ENCODE measurements around the gene PIGN.

Gene PIGN

GRCh38 chr18:62009521-62009920 lies 177.3 kb downstream of the PIGN start:
- DNase-seq (ENCODE audit: low spot score), result no peak

- no peak for DNase-seq (ENCODE audit: low spot score)
Measured at GRCh38 chr18:62001396-62001795, 185.5 kb downstream of the PIGN start.

GRCh38 chr18:61998957-61999356 lies 187.9 kb downstream of the PIGN start:
- DNase-seq (ENCODE audit: low spot score), result no peak

GRCh38 chr18:61998335-61998734 lies 188.5 kb downstream of the PIGN start:
- no peak for DNase-seq (ENCODE audit: low spot score)

- DNase-seq (ENCODE audit: low spot score), result no peak
Measured at GRCh38 chr18:61995618-61996017, 191.2 kb downstream of the PIGN start.

DNA sequence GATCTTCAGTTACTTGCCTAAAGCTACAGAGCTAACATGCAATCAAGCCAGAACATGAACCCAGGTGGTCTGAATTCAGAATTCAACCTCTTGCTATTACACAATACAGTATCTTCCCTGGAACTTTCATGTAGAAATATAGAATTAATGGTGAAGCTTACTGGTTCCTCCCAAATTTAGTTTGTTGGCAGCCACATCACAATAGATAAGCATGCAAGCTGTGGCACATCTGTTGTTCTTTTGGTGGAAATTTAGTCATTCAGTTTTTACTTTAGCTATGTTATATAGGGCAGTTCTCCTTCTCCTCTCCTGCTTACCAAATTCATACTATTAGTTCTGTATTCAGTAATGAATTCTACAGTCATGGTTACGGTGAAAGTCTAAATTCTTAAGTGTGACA lies 193.0 kb downstream of the PIGN start:
- no peak for DNase-seq (ENCODE audit: low spot score)

- no peak for DNase-seq (ENCODE audit: low spot score)
Measured at GRCh38 chr18:61992923-61993322, 193.9 kb downstream of the PIGN start.

- DNase-seq (ENCODE audit: low spot score), result no peak
Measured at GRCh38 chr18:61992285-61992684, 194.6 kb downstream of the PIGN start.

DNA sequence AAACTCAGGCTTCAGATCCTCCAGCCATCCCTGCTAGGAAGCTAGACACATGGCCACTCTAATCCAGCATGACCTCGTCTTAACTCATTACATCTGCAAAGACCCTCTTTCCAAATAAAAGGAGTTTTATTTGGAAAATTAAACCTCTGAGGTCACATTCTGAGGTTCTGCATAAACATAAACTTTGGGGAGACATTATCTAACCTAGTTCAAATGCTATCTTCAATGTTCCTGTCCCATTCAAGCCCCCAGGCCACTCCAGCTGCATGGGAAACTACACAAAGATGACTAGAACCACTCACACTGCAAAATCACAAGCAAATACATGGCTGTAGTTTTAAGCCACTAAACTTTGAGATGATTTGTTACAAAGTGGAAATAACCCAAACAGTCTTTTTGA lies 195.0 kb downstream of the PIGN start:
- DNase-seq (ENCODE audit: low spot score), result no peak

- DNase-seq (ENCODE audit: low spot score), result no peak
Measured at GRCh38 chr18:61991201-61991600, 195.7 kb downstream of the PIGN start.

Measured in Ammon's horn (tissue), 1 donor.